Body of pancreas (tissue), 4 donors: ENCODE results near the gene CREM. TPM values are rescaled to one million over a fixed set of nuclear protein-coding genes. Genes with fewer than 3 reads are reported as not detected.

Experiments
- ATAC-seq: fragments of 150-250 bp; one replicate; pipeline ENCODE4 v1.9.1; 2016
- DNase-seq, 4 donors: peaks; one replicate each; pipeline ENCODE4 v3.0.0-alpha.2; 2019
- H3K27ac ChIP-seq, 4 donors: fragments of 200-600 bp; sonication (generic); 1 replicate in 3 of 4; 2 replicates in 1 of 4; pipeline versions ENCODE4 v1.5.1 to v1.6.1; 2016 to 2019; ENCODE audit warnings: mild to moderate bottlenecking in 1 of 4, mixed read lengths in 1 of 4, moderate library complexity in 1 of 4
- H3K27me3 ChIP-seq, 2 donors: fragments of 200-600 bp; sonication (generic); one replicate each; pipeline ENCODE4 v1.6.0; 2016; ENCODE audit warnings: mild to moderate bottlenecking in 1 of 2
- H3K36me3 ChIP-seq, 2 donors: fragments of 200-600 bp; sonication (generic); replicated peaks in 1 of 2; 2 replicates each; pipeline ENCODE4 v1.5.1; 2016; ENCODE audit warnings: low read depth in 2 of 2; ENCODE audit not compliant: insufficient read depth in 1 of 2
- H3K4me1 ChIP-seq: fragments of 200-600 bp; sonication (generic); one replicate; pipeline ENCODE4 v1.6.0; 2016
- H3K4me3 ChIP-seq, 2 donors: fragments of 200-600 bp; sonication (generic); 1 replicate in 1 of 2; 2 replicates in 1 of 2; pipeline ENCODE4 v1.5.1; 2016 to 2019
- H3K9me3 ChIP-seq, 3 donors: fragments of 200-600 bp; sonication (generic); 1 replicate in 2 of 3; 2 replicates in 1 of 3; pipeline ENCODE4 v1.5.1; 2016
- POLR2A ChIP-seq, 3 donors: fragments of 450-650 bp; IDR thresholded peaks; one replicate each; pipeline ENCODE4 v1.6.1; 2016; ENCODE audit warnings: antibody characterized with exemption in 3 of 3, mild to moderate bottlenecking in 2 of 3
- WGBS, 2 donors: methylation state at CpG; one replicate each; pipeline ENCODE4 v1.1.5; 2017; 5-methylcytosine and 5-hydroxymethylcytosine counted together
- intact Hi-C: fragments of 100-400 bp; cut with DNase I; formaldehyde crosslinking; loops from one replicate; pipeline ENCODE4 v1.15.1; 2023
- total RNA-seq, 2 donors: library from RNA; depleted of rRNA; stranded (reverse); fragments of >200 nt; gene quantifications; one replicate each; pipeline ENCODE4 v1.1.0, GENCODE V29; 2016
- TF ChIP-seq, protein P1 (sequence below), 7 experiments: fragments of 450-650 bp in 4 of 7; fragments of 200-600 bp in 3 of 7; sonication (generic) in 3 of 7; IDR thresholded peaks; one replicate each; pipeline ENCODE4 v1.5.1; 2016 to 2019; ENCODE audit warnings: antibody characterized with exemption in 7 of 7

The CREM gene
- total RNA-seq, 2 donors from 2014 or later = 10.5 to 26.7 TPM

DNA sequence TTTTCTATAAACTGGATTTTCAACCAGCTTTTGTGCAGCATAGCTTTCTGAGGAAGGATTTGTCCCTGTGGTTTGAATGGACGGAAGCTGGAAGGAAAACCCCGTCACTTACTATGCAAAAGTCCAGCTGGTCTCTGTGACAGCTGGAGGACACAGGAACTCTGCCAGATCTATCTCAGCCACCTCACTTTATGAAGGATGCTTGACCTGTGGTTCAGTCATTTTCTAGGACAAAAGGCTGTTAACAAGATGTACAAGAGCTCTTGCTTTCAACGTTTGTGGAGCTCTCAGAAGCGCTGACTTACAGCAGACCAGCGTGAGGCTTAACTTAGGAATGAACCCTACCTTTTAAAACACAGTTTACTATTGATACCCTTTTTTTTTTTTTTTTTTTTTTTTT, 90.8 kb downstream of the CREM start:
- Histone ChIP-seq H3K36me3 (no peaks in the 10 kb centered on the region), H3K4me3 (no peak overlapping the region), H3K9me3 (no peaks in the 10 kb centered on the region), H3K27ac (no peak overlapping the region), H3K4me1 (no peaks in the 10 kb centered on the region), H3K27me3 (no peaks in the 10 kb centered on the region)
- 60 to 67% methylated on average over 5 of the region's 5 CpGs for WGBS, 2 donors
- intact Hi-C loops = no loop called here
- TF ChIP-seq, protein P1, sequence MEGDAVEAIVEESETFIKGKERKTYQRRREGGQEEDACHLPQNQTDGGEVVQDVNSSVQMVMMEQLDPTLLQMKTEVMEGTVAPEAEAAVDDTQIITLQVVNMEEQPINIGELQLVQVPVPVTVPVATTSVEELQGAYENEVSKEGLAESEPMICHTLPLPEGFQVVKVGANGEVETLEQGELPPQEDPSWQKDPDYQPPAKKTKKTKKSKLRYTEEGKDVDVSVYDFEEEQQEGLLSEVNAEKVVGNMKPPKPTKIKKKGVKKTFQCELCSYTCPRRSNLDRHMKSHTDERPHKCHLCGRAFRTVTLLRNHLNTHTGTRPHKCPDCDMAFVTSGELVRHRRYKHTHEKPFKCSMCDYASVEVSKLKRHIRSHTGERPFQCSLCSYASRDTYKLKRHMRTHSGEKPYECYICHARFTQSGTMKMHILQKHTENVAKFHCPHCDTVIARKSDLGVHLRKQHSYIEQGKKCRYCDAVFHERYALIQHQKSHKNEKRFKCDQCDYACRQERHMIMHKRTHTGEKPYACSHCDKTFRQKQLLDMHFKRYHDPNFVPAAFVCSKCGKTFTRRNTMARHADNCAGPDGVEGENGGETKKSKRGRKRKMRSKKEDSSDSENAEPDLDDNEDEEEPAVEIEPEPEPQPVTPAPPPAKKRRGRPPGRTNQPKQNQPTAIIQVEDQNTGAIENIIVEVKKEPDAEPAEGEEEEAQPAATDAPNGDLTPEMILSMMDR (IDR thresholded peaks at IDR 0.05) = no peak
- no peak for TF ChIP-seq POLR2A (IDR thresholded peaks at IDR 0.05)
- ATAC-seq (no peak), DNase-seq (no peak)

DNA sequence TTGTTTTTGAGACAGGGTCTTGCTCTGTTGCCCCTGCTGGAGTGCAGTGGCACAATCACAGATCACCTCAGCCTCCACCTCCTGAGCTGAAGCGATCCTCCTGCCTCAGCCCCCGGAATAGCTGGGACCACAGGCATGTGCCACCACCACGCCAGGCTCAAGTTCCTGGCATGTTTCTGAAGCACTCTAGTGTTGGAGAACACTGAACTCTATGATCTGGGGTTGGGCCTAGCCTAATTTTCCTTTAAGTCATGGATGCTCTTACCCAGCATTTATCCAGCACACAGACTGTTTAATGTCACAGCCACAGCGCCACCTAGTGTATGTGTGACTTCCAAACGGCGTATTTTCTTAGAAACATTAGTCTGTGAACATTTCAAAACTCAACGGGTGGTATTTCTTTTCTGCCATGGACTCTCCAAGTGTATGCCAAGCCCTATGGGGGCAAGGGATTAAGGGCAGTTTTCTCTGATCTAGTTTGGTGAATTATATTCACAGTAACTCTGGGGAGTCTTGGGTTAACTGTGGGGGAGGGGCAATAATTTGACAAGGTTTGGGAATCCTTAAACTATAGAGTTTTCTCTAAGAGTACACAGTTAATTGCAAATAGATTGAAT, 91.8 kb downstream of the CREM start:
- 30 to 32% methylated on average over 7 of the region's 7 CpGs for WGBS, 2 donors
- no peaks in the 10 kb centered on the region for H3K9me3 ChIP-seq
- H3K27ac ChIP-seq = no peak overlapping the region
- TF ChIP-seq, protein P1 (IDR thresholded peaks at IDR 0.05) = peak; percentile 71 to 85 (median 83)
- no peak for TF ChIP-seq POLR2A (IDR thresholded peaks at IDR 0.05)
- peak; percentile 67 for ATAC-seq
- no peaks in the 10 kb centered on the region for H3K27me3 ChIP-seq
- no peaks in the 10 kb centered on the region for H3K36me3 ChIP-seq
- intact Hi-C loops = no loop called here
- DNase-seq = peak; percentile 81 to 88 (median 86)
- H3K4me3 ChIP-seq = no peak overlapping the region
- H3K4me1 ChIP-seq = no peaks in the 10 kb centered on the region

DNA sequence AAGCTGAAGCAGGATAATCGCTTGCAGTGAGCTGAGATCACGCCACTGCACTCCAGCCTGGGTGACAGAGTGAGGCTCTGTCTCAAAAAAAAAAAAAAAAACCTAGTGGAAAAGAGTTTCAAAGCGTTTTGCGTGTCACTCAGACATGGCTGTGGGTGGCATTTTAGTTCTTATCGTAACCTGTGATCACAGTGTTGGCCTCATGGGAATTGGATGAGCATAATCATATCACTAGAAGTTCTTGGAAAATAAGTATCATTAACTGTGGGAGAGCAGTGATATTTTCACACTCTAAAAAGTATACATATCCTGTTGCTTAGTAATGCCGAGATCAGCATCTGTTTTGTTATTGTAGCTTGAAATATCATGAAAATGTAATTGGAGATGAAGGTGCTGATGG, 92.6 kb downstream of the CREM start:
- Histone ChIP-seq H3K4me3 (no peak overlapping the region), H3K4me1 (no peaks in the 10 kb centered on the region), H3K36me3 (no peaks in the 10 kb centered on the region), H3K27me3 (no peaks in the 10 kb centered on the region), H3K9me3 (no peaks in the 10 kb centered on the region), H3K27ac (no peak overlapping the region)
- ATAC-seq = no peak
- DNase-seq = no peak
- intact Hi-C loops = no loop called here
- WGBS, 2 donors = 62 to 68% methylated on average over 6 of the region's 6 CpGs
- TF ChIP-seq, protein P1 (IDR thresholded peaks at IDR 0.05) = no peak
- TF ChIP-seq POLR2A (IDR thresholded peaks at IDR 0.05) = no peak

DNA sequence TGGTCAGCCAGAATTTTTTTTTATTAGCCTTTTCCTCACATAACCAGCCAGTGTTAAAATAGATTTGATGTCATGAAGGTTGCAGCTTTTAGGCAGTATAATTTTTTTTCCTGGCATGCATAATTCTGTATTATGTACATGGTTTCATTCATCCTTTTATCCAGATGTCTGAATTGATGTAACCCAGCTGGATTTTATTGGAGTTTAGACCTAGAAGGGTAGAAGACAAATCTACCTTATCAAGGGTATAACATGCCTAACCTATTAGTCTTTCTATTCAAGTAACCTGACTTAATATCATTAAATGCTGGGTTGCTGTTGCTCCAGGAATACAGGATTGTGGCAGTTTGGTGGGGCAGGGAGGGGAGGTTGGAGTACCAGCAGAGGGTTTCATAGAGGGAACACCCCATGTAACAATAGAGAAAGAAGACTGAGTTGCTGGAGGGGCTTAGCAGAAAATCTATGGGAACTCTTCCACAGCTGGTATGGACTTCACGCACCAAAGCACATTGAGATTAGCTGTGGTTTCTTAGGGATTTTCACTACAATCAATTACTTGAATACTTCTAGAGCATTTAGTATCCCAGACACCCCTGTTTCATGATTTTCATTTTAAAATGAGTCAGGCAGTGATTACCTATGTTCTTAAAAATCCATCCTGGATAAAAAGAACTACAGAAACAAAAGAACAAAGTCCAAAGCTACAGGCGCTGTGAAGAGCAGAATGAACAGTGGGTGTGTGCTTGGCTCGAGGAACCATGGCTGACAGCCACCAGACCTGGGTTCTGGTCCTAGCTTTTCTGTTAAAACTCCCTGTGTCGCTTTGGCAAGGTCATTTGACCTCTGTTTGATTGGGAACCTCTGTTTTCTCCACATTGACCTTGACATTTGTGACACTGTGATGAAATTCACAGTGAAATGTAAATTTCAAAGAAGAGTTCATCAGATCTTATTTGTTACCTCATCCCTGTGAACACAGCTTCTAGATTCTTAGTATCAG, 93.5 kb downstream of the CREM start:
- H3K9me3 ChIP-seq = no peaks in the 10 kb centered on the region
- H3K27me3 ChIP-seq = no peaks in the 10 kb centered on the region
- ATAC-seq (no peak), DNase-seq (no peak)
- TF ChIP-seq POLR2A (IDR thresholded peaks at IDR 0.05) = no peak
- TF ChIP-seq, protein P1 (IDR thresholded peaks at IDR 0.05) = no peak
- H3K4me1 ChIP-seq = no peaks in the 10 kb centered on the region
- 32 to 36% methylated on average over 4 of the region's 4 CpGs for WGBS, 2 donors
- no peaks in the 10 kb centered on the region for H3K36me3 ChIP-seq
- intact Hi-C loops = loop anchor here (5.0 kb wide), 1 partner anchor 103 kb away; no protein-coding TSS in a partner anchor
- H3K4me3 ChIP-seq = no peak overlapping the region
- no peak overlapping the region for H3K27ac ChIP-seq
